Measurements from ENCODE around the gene VAT1L.

DNA sequence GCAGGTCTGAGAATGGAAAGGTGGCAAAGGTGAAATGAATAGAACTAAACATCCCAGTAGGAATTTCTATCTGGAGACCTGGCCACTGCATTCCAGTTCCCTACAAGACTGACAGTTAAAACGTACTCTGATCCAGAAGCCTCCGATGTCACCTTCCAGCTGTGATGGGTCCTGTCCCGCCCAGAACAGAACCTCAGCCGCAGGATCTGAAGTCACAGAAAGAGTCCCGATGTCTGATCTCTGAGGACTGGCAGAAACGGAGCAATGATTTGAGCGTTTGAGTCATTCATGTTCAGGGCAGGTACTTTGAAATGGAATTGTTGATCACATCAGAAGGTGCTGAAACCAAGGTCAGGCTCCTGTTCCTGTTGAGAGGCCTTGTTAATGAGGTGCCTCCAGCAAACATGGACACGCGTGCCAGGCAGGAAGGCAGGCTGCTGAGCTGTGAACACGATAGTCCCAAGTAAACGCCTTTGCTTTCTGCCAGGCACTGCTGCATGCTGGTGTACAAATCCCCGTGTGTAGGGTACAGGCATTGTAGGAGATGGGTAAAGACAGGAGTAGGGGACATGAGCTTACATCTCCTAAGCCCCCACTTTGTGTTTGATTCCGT is 61.4 kb downstream of the VAT1L start:
- TF ChIP-seq, protein P1, sequence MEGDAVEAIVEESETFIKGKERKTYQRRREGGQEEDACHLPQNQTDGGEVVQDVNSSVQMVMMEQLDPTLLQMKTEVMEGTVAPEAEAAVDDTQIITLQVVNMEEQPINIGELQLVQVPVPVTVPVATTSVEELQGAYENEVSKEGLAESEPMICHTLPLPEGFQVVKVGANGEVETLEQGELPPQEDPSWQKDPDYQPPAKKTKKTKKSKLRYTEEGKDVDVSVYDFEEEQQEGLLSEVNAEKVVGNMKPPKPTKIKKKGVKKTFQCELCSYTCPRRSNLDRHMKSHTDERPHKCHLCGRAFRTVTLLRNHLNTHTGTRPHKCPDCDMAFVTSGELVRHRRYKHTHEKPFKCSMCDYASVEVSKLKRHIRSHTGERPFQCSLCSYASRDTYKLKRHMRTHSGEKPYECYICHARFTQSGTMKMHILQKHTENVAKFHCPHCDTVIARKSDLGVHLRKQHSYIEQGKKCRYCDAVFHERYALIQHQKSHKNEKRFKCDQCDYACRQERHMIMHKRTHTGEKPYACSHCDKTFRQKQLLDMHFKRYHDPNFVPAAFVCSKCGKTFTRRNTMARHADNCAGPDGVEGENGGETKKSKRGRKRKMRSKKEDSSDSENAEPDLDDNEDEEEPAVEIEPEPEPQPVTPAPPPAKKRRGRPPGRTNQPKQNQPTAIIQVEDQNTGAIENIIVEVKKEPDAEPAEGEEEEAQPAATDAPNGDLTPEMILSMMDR (conservative IDR thresholded peaks at IDR 0.05 in 1 of 2, IDR thresholded peaks at IDR 0.05 in 1 of 2; ENCODE audit: low read depth in 1 of 2, low read length in 2 of 2) = no peak
- TF ChIP-seq EZH2 (IDR thresholded peaks at IDR 0.05; ENCODE audit: low read length, missing control alignments) = no peak
